MM.1S (cell line): ENCODE measurements around the gene FBXW5.

Experiments used
- DNase-seq: peaks from one replicate; pipeline ENCODE4 v3.0.0-alpha.2; 2015
- H2AFZ ChIP-seq: fragments of 300-600 bp; sonication (generic); 2 replicates; pipeline ENCODE4 v1.6.0; 2016; ENCODE audit warnings: antibody characterized with exemption, low read length
- H3F3A ChIP-seq: fragments of 300-600 bp; sonication (generic); 2 replicates; pipeline ENCODE4 v1.6.1; 2016; ENCODE audit warnings: mild to moderate bottlenecking, antibody characterized with exemption, low read length, moderate library complexity, mixed read lengths; ENCODE audit not compliant: insufficient read depth
- H3K27ac ChIP-seq: fragments of 300-600 bp; sonication (generic); 2 replicates; pipeline ENCODE4 v1.5.1; 2016; ENCODE audit warnings: mild to moderate bottlenecking, low read length
- H3K27me3 ChIP-seq: fragments of 300-600 bp; sonication (generic); replicated peaks from 2 replicates; pipeline ENCODE4 v1.6.0; 2016; ENCODE audit warnings: low read length; ENCODE audit not compliant: insufficient read depth
- H3K36me3 ChIP-seq: fragments of 300-600 bp; sonication (generic); replicated peaks from 2 replicates; pipeline ENCODE4 v1.6.1; 2016; ENCODE audit warnings: mild to moderate bottlenecking, low read length, mixed read lengths; ENCODE audit not compliant: insufficient read depth
- H3K4me1 ChIP-seq: fragments of 300-600 bp; sonication (generic); 2 replicates; pipeline ENCODE4 v1.6.1; 2016; ENCODE audit warnings: low read length, mixed read lengths
- H3K4me2 ChIP-seq: fragments of 300-600 bp; sonication (generic); 2 replicates; pipeline ENCODE4 v1.6.0; 2016; ENCODE audit warnings: low read depth, low read length
- H3K4me3 ChIP-seq: fragments of 300-600 bp; sonication (generic); 2 replicates; pipeline ENCODE4 v1.5.1; 2016; ENCODE audit warnings: low read length, mixed read lengths
- H3K79me2 ChIP-seq: fragments of 300-600 bp; sonication (generic); 2 replicates; pipeline ENCODE4 v1.6.1; 2016; ENCODE audit warnings: mixed run types, low read length, mixed read lengths
- H3K9ac ChIP-seq: fragments of 300-600 bp; sonication (generic); 2 replicates; pipeline ENCODE4 v1.6.1; 2016; ENCODE audit warnings: low read length, mixed read lengths
- H3K9me2 ChIP-seq: fragments of 300-600 bp; sonication (generic); replicated peaks from 2 replicates; pipeline ENCODE4 v1.6.1; 2016; ENCODE audit warnings: mild to moderate bottlenecking, low read length, mixed read lengths; ENCODE audit not compliant: insufficient read depth
- H3K9me3 ChIP-seq: fragments of 300-600 bp; sonication (generic); replicated peaks from 2 replicates; pipeline ENCODE4 v1.6.1; 2016; ENCODE audit warnings: mild to moderate bottlenecking, low read length, mixed read lengths; ENCODE audit not compliant: insufficient read depth
- H4K20me1 ChIP-seq: fragments of 300-600 bp; sonication (generic); 2 replicates; pipeline ENCODE4 v1.6.1; 2016; ENCODE audit warnings: mild to moderate bottlenecking, low read length, moderate library complexity, mixed read lengths; ENCODE audit not compliant: insufficient read depth
- CTCF ChIP-seq: fragments of 300-600 bp; sonication (generic); IDR thresholded peaks from 2 replicates; pipeline ENCODE4 v1.5.1; 2016; ENCODE audit warnings: antibody characterized with exemption, low read length, mixed read lengths
- EZH2 ChIP-seq: fragments of 300-600 bp; sonication (generic); optimal IDR thresholded peaks from 2 replicates; pipeline ENCODE3; 2017; ENCODE audit warnings: low read depth, mild to moderate bottlenecking, antibody characterized with exemption, low read length, mixed read lengths
- EZH2phosphoT487 ChIP-seq: fragments of 300-600 bp; sonication (generic); IDR thresholded peaks from 2 replicates; pipeline ENCODE4 v1.6.1; 2018; ENCODE audit warnings: antibody characterized with exemption, low read length

The FBXW5 gene

GRCh38 chr9:136956604-136957003, 12.1 kb upstream of the FBXW5 start:
- Histone ChIP-seq H4K20me1 (no peaks in the 10 kb centered on the region), H3K4me2 (no peak overlapping the region), H3K36me3 (no peaks in the 10 kb centered on the region), H3K9ac (no peak overlapping the region), H3K9me2 (no peaks in the 10 kb centered on the region), H3K27me3 (peaks cover 77% of the 10 kb centered on the region), H3K79me2 (no peaks in the 10 kb centered on the region), H3K27ac (no peak overlapping the region), H3K4me1 (no peaks in the 10 kb centered on the region), H3F3A (no peaks in the 10 kb centered on the region), H3K4me3 (no peak overlapping the region), H2AFZ (no peak overlapping the region), H3K9me3 (no peaks in the 10 kb centered on the region)
- no peak for TF ChIP-seq EZH2phosphoT487
- TF ChIP-seq CTCF, result no peak
- TF ChIP-seq EZH2, result no peak
- no peak for DNase-seq

GRCh38 chr9:136955943-136956335, 11.4 kb upstream of the FBXW5 start:
- H3K4me2 ChIP-seq, result no peak overlapping the region
- H3K79me2 ChIP-seq, result no peaks in the 10 kb centered on the region
- no peak overlapping the region for H2AFZ ChIP-seq
- H3K9ac ChIP-seq, result no peak overlapping the region
- H3K27ac ChIP-seq, result no peak overlapping the region
- H3K27me3 ChIP-seq, result peaks cover 70% of the 10 kb centered on the region
- no peaks in the 10 kb centered on the region for H3K36me3 ChIP-seq
- H3K4me1 ChIP-seq, result no peaks in the 10 kb centered on the region
- no peak for DNase-seq
- H3K4me3 ChIP-seq, result no peak overlapping the region
- H3F3A ChIP-seq, result no peaks in the 10 kb centered on the region
- no peaks in the 10 kb centered on the region for H3K9me3 ChIP-seq
- TF ChIP-seq CTCF, result no peak
- no peaks in the 10 kb centered on the region for H4K20me1 ChIP-seq
- H3K9me2 ChIP-seq, result no peaks in the 10 kb centered on the region

- Histone ChIP-seq H4K20me1 (no peaks in the 10 kb centered on the region), H3F3A (no peaks in the 10 kb centered on the region), H3K36me3 (no peaks in the 10 kb centered on the region), H3K9ac (no peak overlapping the region), H3K4me1 (peaks cover 4% of the 10 kb centered on the region; the same call in 1 of the 2 replicates), H3K9me3 (no peaks in the 10 kb centered on the region), H3K79me2 (no peaks in the 10 kb centered on the region), H3K27ac (no peak overlapping the region), H3K4me3 (no peak overlapping the region), H2AFZ (no peak overlapping the region), H3K4me2 (no peak overlapping the region), H3K9me2 (no peaks in the 10 kb centered on the region), H3K27me3 (peaks cover 66% of the 10 kb centered on the region)
- TF ChIP-seq CTCF (no peak), EZH2phosphoT487 (no peak), EZH2 (no peak)
- no peak for DNase-seq
Measured at GRCh38 chr9:136955202-136955942, 10.8 kb upstream of the FBXW5 start.
